A172 (cell line): Measurements from ENCODE around the gene KIF20B. TPM values are rescaled to one million over a fixed set of nuclear protein-coding genes. Genes with fewer than 3 reads are reported as not detected.
"Not testable (repeated sequence)": the region's sequence is repeated elsewhere in the genome, so short reads cannot be mapped to it uniquely, and the experiment has no call there.

Source experiments
- DNase-seq: peaks from one replicate; pipeline ENCODE4 v3.0.0-alpha.2; 2015; ENCODE audit warnings: low spot score
- total RNA-seq: library from RNA; depleted of rRNA; stranded (reverse); fragments of >200 nt; shearing (Covaris generic); gene quantifications from 2 replicates; pipeline ENCODE4 v1.2.3, GENCODE V29; 2014

The KIF20B gene
- total RNA-seq, 1 experiment from 2014 or later = 46.0 TPM

DNA sequence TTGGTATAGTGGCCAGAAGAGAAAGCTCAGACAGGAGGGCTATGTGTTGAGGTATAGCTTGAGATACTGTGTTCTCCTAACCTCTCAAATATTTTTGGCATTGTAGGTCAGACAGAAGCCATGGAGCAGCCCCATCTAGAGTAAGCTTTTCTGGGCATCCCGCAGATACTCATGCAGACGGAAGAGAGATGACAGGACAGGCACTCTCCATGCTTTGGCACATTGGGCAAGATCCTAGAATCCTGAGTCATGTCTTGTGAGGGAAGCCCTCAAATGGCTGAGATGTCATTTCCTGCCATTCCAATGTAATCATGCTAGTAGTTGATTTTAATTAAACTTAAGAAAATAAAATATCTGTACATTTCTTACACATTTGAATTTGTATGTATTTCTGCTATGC lies 16.8 kb upstream of the KIF20B start:
- DNase-seq = peak; percentile 18

- DNase-seq = no peak
These were observed 15.5 kb upstream of the KIF20B start for GRCh38 chr10:89685936-89686335.

- DNase-seq = no peak
These were observed 11.4 kb upstream of the KIF20B start for GRCh38 chr10:89690027-89690426.

GRCh38 chr10:89692416-89692815 lies 9.0 kb upstream of the KIF20B start:
- no peak for DNase-seq

- no peak for DNase-seq
These were observed 8.2 kb upstream of the KIF20B start for GRCh38 chr10:89693176-89693575.

DNA sequence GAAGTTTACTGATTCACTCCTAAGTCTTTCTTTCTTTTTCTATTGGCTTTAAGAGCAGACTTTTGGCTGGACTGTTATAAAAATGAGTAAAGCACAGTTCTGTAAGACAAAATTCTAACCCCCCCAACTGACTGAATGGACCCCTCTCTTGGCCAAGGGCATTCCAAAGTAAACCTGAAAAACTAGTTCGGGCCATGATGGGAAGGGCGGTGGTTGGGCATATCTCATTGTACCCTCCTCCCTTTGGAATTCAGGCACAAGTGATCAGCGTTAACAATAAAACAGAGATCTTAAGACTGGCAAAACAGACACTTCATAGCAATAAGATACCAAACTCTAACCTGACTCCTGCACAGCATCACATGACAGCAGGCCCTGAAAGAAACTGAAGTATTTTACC lies 6.1 kb upstream of the KIF20B start:
- no peak for DNase-seq

GRCh38 chr10:89697946-89698345 lies 3.4 kb upstream of the KIF20B start:
- DNase-seq = no peak

- no peak for DNase-seq
These were observed 1.8 kb upstream of the KIF20B start for GRCh38 chr10:89699581-89700064.

- no peak for DNase-seq
These were observed 508 bp upstream of the KIF20B start for GRCh38 chr10:89700923-89701241.

DNA sequence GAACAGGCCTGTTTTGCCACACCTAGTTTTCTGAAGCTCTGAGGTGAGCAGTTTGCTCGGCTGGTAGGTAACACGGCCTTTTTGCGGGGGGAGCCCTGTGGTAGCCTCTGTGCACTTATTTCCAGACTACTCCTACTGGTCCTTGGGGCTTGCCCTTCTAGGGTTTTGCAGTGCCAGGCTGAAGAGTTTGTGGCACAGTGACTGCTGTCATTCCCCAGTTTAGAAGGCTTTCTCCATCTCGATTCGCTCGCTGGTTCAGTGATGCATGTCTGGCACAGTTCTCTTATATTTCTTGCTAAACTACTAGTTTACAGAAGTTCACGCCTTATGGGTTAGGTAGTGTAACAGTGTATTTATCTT lies 711 bp downstream of the KIF20B start:
- peak; percentile 37 for DNase-seq

- no peak for DNase-seq
These were observed 4.1 kb downstream of the KIF20B start for GRCh38 chr10:89705466-89705865.

- DNase-seq = no peak
These were observed 4.6 kb downstream of the KIF20B start for GRCh38 chr10:89706011-89706410.

GRCh38 chr10:89707372-89707771 lies 6.0 kb downstream of the KIF20B start:
- no peak for DNase-seq

- no peak for DNase-seq
These were observed 9.4 kb downstream of the KIF20B start for GRCh38 chr10:89710753-89711152.

DNA sequence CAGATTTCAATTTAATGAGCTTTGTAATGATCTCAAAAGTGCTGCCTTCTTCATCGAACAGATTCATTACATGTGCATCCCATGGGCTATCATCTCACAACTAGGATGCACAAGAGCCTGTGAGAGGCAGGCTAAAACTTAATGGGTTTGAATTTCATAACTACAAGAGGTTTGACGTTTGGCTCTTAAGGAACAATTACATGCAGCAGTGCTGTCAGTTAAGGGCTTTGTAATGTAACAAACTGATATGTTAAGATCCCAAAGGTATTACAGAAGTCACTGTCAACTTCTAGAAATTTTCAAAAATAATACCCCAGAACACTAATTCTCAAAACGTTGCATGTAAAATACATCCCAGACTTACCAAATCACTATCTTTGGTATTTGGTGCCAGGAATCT lies 33.2 kb downstream of the KIF20B start:
- DNase-seq = no peak

DNA sequence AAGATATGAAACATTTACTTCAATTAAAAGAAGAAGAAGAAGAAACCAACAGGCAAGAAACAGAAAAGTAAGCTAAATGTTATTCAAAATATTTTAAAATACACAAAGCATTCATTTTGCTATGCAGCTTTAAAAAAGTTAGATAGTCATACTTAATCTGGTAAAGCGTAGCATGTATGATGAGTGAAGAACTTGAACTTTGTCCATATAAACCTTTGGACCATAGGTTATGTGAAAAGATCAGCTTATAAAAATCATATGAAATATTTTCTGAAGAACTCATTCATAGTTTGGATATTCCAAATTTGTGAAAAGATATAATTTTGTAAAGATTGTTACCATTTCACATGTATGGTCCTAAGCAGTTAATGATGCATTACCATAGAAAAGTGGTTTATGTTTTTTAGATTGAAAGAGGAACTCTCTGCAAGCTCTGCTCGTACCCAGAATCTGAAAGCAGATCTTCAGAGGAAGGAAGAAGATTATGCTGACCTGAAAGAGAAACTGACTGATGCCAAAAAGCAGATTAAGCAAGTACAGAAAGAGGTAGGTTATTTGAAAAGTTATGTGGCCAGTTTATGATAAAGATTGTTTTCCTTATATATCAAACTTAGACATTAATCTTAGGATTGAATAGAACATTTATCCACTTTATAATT lies 37.3 kb downstream of the KIF20B start:
- no peak for DNase-seq

GRCh38 chr10:89741126-89741762 lies 39.9 kb downstream of the KIF20B start:
- no peak for DNase-seq

GRCh38 chr10:89744026-89744425 lies 42.6 kb downstream of the KIF20B start:
- no peak for DNase-seq

GRCh38 chr10:89745903-89746302 lies 44.5 kb downstream of the KIF20B start:
- no peak for DNase-seq

DNA sequence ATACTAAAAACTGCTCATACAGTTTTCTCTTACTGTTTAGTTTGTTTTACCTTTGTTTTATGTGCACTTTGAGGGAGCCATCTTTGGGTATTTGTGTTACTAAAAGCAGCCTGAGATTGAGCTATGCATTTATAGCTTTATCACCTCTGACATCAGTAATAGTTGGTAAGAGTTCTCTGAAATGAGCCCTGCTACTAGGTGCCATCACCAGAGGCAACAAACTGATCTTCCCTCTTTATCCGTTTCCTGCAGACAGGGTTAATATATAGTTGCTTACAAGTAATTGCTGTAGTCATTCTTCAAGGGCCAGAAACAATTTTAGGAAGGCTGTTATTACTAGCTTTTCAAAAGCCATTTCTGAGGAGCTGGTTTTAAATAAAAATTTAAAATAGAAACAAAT lies 49.1 kb downstream of the KIF20B start:
- no peak for DNase-seq

DNA sequence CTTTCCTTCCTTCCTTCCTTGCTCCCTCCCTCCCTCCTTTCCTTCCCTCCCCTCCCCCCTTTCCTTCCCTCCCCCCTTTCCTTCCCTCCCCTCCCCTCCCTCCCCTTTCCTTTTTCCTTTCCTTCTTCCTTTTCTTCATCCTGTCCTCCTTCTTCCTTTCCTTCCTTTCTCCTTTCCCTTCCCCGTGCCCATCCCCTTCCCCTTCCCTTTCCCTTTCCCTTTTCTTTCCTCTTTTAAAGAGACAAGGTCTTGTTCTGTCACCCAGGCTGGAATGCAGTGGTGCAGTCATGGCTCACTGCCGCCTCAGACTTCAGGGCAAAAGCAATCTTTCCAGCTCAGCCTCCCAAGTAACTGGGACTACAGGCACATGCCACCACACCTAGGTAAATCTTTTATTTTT lies 54.0 kb downstream of the KIF20B start:
- DNase-seq = no peak

DNA sequence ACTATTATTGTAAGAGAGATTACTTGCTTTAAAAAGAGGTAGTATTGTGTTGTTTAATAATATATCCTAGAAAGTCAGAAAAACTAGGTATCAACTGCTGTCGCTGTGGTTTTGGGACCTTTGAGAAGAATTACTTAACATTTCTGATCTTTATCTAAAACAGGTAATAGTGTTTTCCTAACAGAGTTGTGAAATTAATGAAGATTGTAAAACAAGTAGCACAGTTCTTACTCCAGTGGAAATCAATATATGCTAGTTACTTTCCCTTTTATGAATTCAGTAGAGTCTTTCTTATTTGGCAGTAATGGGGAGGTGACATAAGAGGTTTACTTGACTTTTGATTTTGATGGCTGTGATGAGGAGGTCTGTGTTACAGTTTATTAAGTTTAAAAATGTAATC lies 58.1 kb downstream of the KIF20B start:
- no peak for DNase-seq

DNA sequence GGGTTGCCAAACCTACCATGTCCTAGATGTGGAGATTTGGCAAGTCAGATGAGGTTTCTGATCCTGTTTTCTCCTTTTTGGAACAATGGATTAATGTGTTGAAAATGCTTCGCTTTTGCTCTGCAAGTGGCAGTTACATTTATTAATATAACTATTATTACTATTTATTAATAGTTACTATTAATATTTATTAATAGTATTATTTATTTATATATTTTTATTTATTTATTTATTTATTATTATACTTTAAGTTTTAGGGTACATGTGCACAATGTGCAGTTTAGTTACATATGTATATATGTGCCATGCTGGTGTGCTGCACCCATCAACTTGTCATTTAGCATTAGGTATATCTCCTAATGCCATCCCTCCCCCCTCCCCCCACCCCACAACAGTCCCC lies 62.3 kb downstream of the KIF20B start:
- not testable (repeated sequence) for DNase-seq

DNA sequence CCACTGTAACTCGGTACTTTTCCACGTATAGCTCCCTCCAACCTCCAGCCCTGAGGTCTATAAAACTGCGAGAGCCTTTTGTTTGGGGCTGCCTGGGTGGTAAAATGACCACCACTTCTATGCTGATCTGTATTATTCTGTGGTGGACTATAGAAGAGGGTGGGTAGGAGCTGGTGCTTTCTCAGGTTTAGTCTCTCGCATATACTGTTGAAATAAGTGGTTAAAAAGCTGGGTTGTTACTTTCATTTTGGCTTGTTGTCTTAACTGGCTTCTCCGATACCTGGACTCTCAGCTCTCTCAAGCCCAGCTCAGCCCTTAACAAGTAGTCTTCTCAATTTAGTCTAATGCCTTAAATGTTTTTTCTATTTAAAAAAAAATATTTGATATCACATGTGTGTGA lies 70.3 kb downstream of the KIF20B start:
- no peak for DNase-seq
